ENCODE data around the gene JARID2. TPM values are rescaled to one million over a fixed set of nuclear protein-coding genes. Genes with fewer than 3 reads are reported as not detected.
A peak's percentile ranks its signal among the peaks of the same experiment; 100 is the strongest.

The JARID2 gene
- polyA plus RNA-seq, 1 donor (not counting 4 experiments of a cell fraction or from before 2014, with no cell fraction given) = 11.0 TPM

DNA sequence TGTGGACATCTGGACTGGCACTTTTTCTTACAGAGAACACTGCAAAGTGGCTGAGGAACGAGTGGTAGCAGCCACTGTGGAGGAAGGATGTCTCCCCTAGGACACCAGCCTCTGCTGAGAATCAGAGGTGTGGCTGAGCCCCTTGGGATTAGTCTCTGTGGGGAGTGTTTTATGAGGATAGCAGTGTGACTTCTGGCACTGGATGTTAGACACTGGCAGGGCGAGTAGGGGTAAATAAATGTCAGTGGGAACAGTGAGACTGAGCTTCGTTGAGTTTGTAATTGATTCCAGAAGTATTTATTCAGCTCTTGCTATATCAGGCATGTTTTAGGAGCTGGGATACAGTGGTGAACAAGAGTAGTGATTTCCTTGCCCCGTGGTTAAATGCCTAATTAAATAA, 124.0 kb downstream of the JARID2 start:
- no peak overlapping the region for H3K4me2 ChIP-seq (ENCODE audit: control insufficient read depth, extremely low read depth, insufficient read depth, low read depth, low read length)
- H3K79me2 ChIP-seq (ENCODE audit: control insufficient read depth, insufficient read depth, low read length) = peaks cover 90% of the 10 kb centered on the region
- no peak overlapping the region for H2AFZ ChIP-seq (ENCODE audit: control insufficient read depth, low read length)
- dilution Hi-C loops (cut with MboI; ENCODE audit: extremely low pct_ligation_motif_present, low sequenced_read_pairs) = no loop called here
- H3K9me1 ChIP-seq (ENCODE audit: control insufficient read depth, extremely low read depth, insufficient read depth, low read length) = peaks cover 8% of the 10 kb centered on the region
- DNase-seq (ENCODE audit: low read depth, low spot score) (no peak), FAIRE-seq (no peak)
- H3K27ac ChIP-seq (ENCODE audit: control insufficient read depth, insufficient read depth, low read length) = no peak overlapping the region
- no peaks in the 10 kb centered on the region for H4K20me1 ChIP-seq (ENCODE audit: control insufficient read depth, extremely low read depth, insufficient read depth, low read length)
- H3K9ac ChIP-seq (ENCODE audit: control insufficient read depth, extremely low read depth, insufficient read depth, low read length) = no peak overlapping the region
- H3K4me3 ChIP-seq (ENCODE audit: control insufficient read depth in 2 of 3, extremely low read depth in 1 of 3, insufficient read depth in 2 of 3, low read depth in 1 of 3, low read length in 3 of 3) = no peak overlapping the region
- H3K9me3 ChIP-seq (ENCODE audit: control insufficient read depth, low read depth, low read length) = no peaks in the 10 kb centered on the region
- TF ChIP-seq EZH2 (IDR thresholded peaks at IDR 0.05; ENCODE audit: low read length) = no peak
- TF ChIP-seq, protein P1, sequence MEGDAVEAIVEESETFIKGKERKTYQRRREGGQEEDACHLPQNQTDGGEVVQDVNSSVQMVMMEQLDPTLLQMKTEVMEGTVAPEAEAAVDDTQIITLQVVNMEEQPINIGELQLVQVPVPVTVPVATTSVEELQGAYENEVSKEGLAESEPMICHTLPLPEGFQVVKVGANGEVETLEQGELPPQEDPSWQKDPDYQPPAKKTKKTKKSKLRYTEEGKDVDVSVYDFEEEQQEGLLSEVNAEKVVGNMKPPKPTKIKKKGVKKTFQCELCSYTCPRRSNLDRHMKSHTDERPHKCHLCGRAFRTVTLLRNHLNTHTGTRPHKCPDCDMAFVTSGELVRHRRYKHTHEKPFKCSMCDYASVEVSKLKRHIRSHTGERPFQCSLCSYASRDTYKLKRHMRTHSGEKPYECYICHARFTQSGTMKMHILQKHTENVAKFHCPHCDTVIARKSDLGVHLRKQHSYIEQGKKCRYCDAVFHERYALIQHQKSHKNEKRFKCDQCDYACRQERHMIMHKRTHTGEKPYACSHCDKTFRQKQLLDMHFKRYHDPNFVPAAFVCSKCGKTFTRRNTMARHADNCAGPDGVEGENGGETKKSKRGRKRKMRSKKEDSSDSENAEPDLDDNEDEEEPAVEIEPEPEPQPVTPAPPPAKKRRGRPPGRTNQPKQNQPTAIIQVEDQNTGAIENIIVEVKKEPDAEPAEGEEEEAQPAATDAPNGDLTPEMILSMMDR (optimal IDR thresholded peaks at IDR 0.05 in 1 of 3, IDR thresholded peaks at IDR 0.05 in 1 of 3, conservative IDR thresholded peaks at IDR 0.05 in 1 of 3; ENCODE audit: extremely low read depth in 1 of 3, insufficient read depth in 2 of 3, low read length in 3 of 3) = no peak
- no peaks in the 10 kb centered on the region for H3K36me3 ChIP-seq (ENCODE audit: control insufficient read depth in 2 of 2, extremely low read depth in 1 of 2, insufficient read depth in 2 of 2, low read length in 2 of 2)
- H3K27me3 ChIP-seq (ENCODE audit: control insufficient read depth, extremely low read depth, insufficient read depth, low read length) = no peaks in the 10 kb centered on the region
- H3K4me1 ChIP-seq (ENCODE audit: control insufficient read depth, extremely low read depth, insufficient read depth, low read length) = peaks cover 52% of the 10 kb centered on the region

DNA sequence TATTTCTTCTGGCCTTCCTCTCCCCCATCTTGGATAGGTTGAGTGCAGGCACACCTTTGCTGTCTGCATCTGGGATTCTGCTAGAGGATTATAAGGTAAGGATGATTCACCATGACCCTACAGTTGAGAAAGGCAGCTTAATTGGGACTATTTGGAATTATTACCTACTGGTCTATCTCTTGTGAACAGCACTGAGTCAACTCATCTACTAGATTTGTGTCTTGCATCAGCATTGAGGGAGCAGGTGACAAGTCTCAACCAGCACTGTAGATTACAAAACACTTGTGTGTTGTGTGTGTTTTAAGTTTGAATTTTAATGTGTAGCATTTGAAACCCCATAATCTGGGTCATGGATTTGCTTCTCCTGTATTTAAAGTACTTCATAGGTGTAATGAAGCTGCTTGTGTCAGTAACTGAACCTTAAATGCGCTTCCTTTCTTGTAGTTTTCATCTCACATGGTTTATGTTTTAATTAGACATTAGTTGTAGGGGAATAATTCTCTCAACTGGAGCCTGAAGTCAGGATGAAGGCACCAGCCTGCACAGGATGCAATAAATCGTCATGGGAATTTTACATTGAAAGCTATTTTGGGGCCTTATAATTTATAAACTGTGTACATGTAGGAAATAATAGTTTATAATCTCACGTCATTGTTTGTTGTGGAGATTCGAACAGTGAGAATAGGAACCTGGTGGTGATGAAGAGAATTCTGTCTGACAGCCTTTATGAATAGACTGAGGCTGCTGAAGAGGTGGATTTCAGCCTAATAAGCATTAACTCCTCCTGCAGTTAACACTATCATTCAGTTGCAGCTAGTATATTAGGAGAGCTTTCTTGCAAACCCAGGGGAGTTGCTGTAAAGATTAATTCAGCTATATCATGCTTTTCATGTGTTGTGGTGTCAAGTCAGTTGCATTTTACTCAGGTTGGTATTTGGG, 125.1 kb downstream of the JARID2 start:
- Histone ChIP-seq H3K9me3 (ENCODE audit: control insufficient read depth, low read depth, low read length) (no peaks in the 10 kb centered on the region), H3K27ac (ENCODE audit: control insufficient read depth, insufficient read depth, low read length) (peak overlapping the region; percentile 51), H4K20me1 (ENCODE audit: control insufficient read depth, extremely low read depth, insufficient read depth, low read length) (no peaks in the 10 kb centered on the region), H3K4me2 (ENCODE audit: control insufficient read depth, extremely low read depth, insufficient read depth, low read depth, low read length) (peak overlapping the region; percentile 63), H3K36me3 (ENCODE audit: control insufficient read depth in 2 of 2, extremely low read depth in 1 of 2, insufficient read depth in 2 of 2, low read length in 2 of 2) (no peaks in the 10 kb centered on the region), H3K4me3 (ENCODE audit: control insufficient read depth in 2 of 3, extremely low read depth in 1 of 3, insufficient read depth in 2 of 3, low read depth in 1 of 3, low read length in 3 of 3) (peak overlapping the region in 1 of 3 experiments; percentile 2), H3K4me1 (ENCODE audit: control insufficient read depth, extremely low read depth, insufficient read depth, low read length) (peaks cover 47% of the 10 kb centered on the region), H3K79me2 (ENCODE audit: control insufficient read depth, insufficient read depth, low read length) (peaks cover 95% of the 10 kb centered on the region), H2AFZ (ENCODE audit: control insufficient read depth, low read length) (no peak overlapping the region), H3K9ac (ENCODE audit: control insufficient read depth, extremely low read depth, insufficient read depth, low read length) (no peak overlapping the region), H3K27me3 (ENCODE audit: control insufficient read depth, extremely low read depth, insufficient read depth, low read length) (no peaks in the 10 kb centered on the region), H3K9me1 (ENCODE audit: control insufficient read depth, extremely low read depth, insufficient read depth, low read length) (peaks cover 8% of the 10 kb centered on the region)
- no peak for TF ChIP-seq EZH2 (IDR thresholded peaks at IDR 0.05; ENCODE audit: low read length)
- TF ChIP-seq, protein P1 (optimal IDR thresholded peaks at IDR 0.05 in 1 of 3, IDR thresholded peaks at IDR 0.05 in 1 of 3, conservative IDR thresholded peaks at IDR 0.05 in 1 of 3; ENCODE audit: extremely low read depth in 1 of 3, insufficient read depth in 2 of 3, low read length in 3 of 3) = no peak
- FAIRE-seq (peak; percentile 72), DNase-seq (ENCODE audit: low read depth, low spot score) (peak; percentile 45)
- dilution Hi-C loops (cut with MboI; ENCODE audit: extremely low pct_ligation_motif_present, low sequenced_read_pairs) = no loop called here

Data from keratinocyte (primary cell).